OCI-LY7 (cell line): Measurements from ENCODE around the gene SRSF4. TPM values are rescaled to one million over a fixed set of nuclear protein-coding genes. Genes with fewer than 3 reads are reported as not detected.
A peak's percentile ranks its signal among the peaks of the same experiment; 100 is the strongest.

Experiments used
- BruUV-seq: library from RNA; stranded (reverse); fragments of 400-500 nt; replicated peaks from 2 replicates; lab custom pipeline; 2021; lab: Mats Ljungman, UMichigan
- CTCF ChIA-PET: fragments of 300-600 bp; sonication (Branson Sonifier 250); formaldehyde crosslinking; loops from one replicate; lab custom pipeline; 2022; ENCODE audit warnings: antibody characterized with exemption; ENCODE audit not compliant: unreplicated experiment; lab: Charles Lee
- POLR2A ChIA-PET: fragments of 300-600 bp; sonication (Branson Sonifier 250); formaldehyde crosslinking; loops from one replicate; lab custom pipeline; 2022; ENCODE audit warnings: antibody characterized with exemption; lab: Charles Lee
- DNase-seq: peaks from one replicate; pipeline ENCODE4 v3.0.0-alpha.2; 2015; ENCODE audit warnings: low spot score
- H2AFZ ChIP-seq: fragments of 200-600 bp; sonication (generic), shearing (Covaris generic); 2 replicates; pipeline ENCODE4 v1.6.1; 2014; ENCODE audit warnings: mild to moderate bottlenecking, antibody characterized with exemption, low read length, moderate library complexity
- H3K27ac ChIP-seq: fragments of 200-600 bp; sonication (generic); 2 replicates; pipeline ENCODE4 v1.5.1; 2014; ENCODE audit warnings: mixed run types, low read depth, mild to moderate bottlenecking, moderate library complexity, low read length, inconsistent platforms; ENCODE audit not compliant: poor library complexity, severe bottlenecking
- H3K36me3 ChIP-seq: fragments of 200-600 bp; sonication (generic); 2 replicates; pipeline ENCODE4 v1.6.1; 2014; ENCODE audit warnings: mild to moderate bottlenecking, antibody characterized with exemption, low read length, moderate library complexity, mixed read lengths; ENCODE audit not compliant: insufficient read depth
- H3K4me1 ChIP-seq: fragments of 200-600 bp; sonication (generic); 2 replicates; pipeline ENCODE4 v1.5.1; 2014; ENCODE audit warnings: mild to moderate bottlenecking, low read length; ENCODE audit not compliant: insufficient read depth, poor library complexity, severe bottlenecking
- H3K4me2 ChIP-seq: fragments of 200-600 bp; sonication (generic); 2 replicates; pipeline ENCODE4 v1.6.1; 2014; ENCODE audit warnings: mild to moderate bottlenecking, low read length
- H3K4me3 ChIP-seq: fragments of 200-600 bp; sonication (generic); 2 replicates; pipeline ENCODE4 v1.5.1; 2014; ENCODE audit warnings: mild to moderate bottlenecking, low read depth, low read length; ENCODE audit not compliant: poor library complexity, severe bottlenecking
- H3K79me2 ChIP-seq: fragments of 200-600 bp; sonication (generic); 2 replicates; pipeline ENCODE4 v1.6.1; 2016; ENCODE audit warnings: low read depth, mild to moderate bottlenecking, low read length, moderate library complexity, mixed read lengths; ENCODE audit not compliant: insufficient read depth
- H3K9me2 ChIP-seq: fragments of 200-600 bp; sonication (generic); 2 replicates; pipeline ENCODE4 v1.6.1; 2016; ENCODE audit warnings: mild to moderate bottlenecking, low read length, mixed read lengths; ENCODE audit not compliant: insufficient read depth
- H3K9me3 ChIP-seq: fragments of 200-600 bp; sonication (generic); 2 replicates; pipeline ENCODE4 v1.6.1; 2014; ENCODE audit warnings: mild to moderate bottlenecking, mixed run types, low read length, mixed read lengths
- H4K20me1 ChIP-seq: fragments of 200-600 bp; sonication (generic); 2 replicates; pipeline ENCODE4 v1.6.1; 2014; ENCODE audit warnings: mild to moderate bottlenecking, antibody characterized with exemption, low read length, moderate library complexity, mixed read lengths; ENCODE audit not compliant: insufficient read depth
- EZH2phosphoT487 ChIP-seq: fragments of 200-600 bp; sonication (generic); IDR thresholded peaks from 2 replicates; pipeline ENCODE4 v1.6.1; 2018; ENCODE audit warnings: low read depth, borderline replicate concordance, mild to moderate bottlenecking, mixed run types, antibody characterized with exemption, low read length, moderate library complexity, mixed read lengths
- intact Hi-C: fragments of 100-400 bp; cut with micrococcal nuclease; formaldehyde crosslinking; loops from one replicate; pipeline ENCODE4 v1.10.0; 2022; ENCODE audit not compliant: unreplicated experiment
- total RNA-seq, 2 experiments: library from RNA; depleted of rRNA in 1 of 2; stranded (reverse); fragments of >200 nt in 1 of 2; shearing (Covaris generic) in 1 of 2; gene quantifications; 2 replicates each; pipeline ENCODE4 v1.2.3, GENCODE V29; 2014 to 2022
- TF ChIP-seq, protein P1 (sequence below): fragments of 200-600 bp; sonication (generic); conservative IDR thresholded peaks from 2 replicates; pipeline ENCODE4 v1.5.1; 2014; ENCODE audit warnings: mild to moderate bottlenecking, antibody characterized with exemption, low read length, moderate library complexity, mixed read lengths

SRSF4 gene
- total RNA-seq, 2 experiments from 2014 or later: 52.8 to 122 TPM

DNA sequence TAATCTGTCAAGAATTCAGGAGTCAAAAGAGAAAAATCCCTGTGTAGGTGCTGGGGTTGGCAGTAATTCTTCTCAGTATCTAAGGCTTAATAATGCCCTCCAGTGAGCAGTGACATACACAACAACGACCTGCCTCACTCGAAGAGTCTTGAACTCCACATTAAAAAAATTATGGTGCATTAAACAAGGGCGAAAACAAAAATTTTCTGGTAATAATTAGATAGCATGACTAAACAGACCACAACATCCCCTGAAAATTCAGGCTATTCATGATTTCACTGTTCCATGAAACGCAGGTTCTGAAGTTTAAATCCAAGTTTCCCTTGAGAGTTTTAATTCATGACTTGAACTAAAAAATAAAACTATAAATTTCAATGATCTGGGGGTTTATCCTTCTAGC is 5.1 kb downstream of the SRSF4 start:
- CTCF ChIA-PET: no interaction called here
- Histone ChIP-seq H4K20me1 (peaks cover 34% of the 10 kb centered on the region), H3K36me3 (peaks cover 86% of the 10 kb centered on the region)

DNA sequence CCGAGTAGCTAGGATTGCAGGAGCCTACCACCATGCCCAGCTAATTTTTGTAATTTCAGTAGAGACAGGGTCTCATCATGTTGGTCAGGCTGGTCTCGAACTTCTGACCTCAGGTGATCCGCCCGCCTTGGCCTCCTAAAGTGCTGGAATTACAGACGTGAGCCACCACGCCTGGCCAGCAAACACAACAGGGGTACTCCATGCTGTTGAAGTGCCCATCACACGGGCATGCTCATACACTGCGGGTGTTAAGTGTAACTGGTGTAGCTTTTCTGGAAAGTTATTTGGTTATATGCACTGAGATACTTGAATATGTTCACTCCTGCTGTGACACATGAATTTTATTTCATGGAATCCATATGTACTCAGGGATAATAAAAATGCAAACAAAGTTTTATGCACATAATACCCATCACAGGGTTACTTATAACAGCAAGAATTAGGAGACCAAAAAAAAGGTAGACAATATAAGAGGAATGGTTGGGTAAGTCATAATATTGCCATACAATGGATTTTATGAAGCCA is 9.2 kb downstream of the SRSF4 start:
- intact Hi-C loops: no loop called here
- Histone ChIP-seq H3K4me3 (no peak overlapping the region), H3K4me1 (peaks cover 9% of the 10 kb centered on the region), H3K9me3 (peaks cover 3% of the 10 kb centered on the region; the same call in 1 of the 2 replicates), H3K9me2 (no peaks in the 10 kb centered on the region), H2AFZ (no peak overlapping the region), H4K20me1 (peaks cover 41% of the 10 kb centered on the region), H3K36me3 (peaks cover 91% of the 10 kb centered on the region), H3K4me2 (no peak overlapping the region), H3K27ac (no peak overlapping the region), H3K79me2 (peaks cover 100% of the 10 kb centered on the region)
- ChIA-PET CTCF (no interaction called here), POLR2A (interaction anchor here (1.1 kb wide), 1 partner anchor 16 kb away, joined by 3 read pairs; no protein-coding TSS in a partner anchor)
- TF ChIP-seq, protein P1, sequence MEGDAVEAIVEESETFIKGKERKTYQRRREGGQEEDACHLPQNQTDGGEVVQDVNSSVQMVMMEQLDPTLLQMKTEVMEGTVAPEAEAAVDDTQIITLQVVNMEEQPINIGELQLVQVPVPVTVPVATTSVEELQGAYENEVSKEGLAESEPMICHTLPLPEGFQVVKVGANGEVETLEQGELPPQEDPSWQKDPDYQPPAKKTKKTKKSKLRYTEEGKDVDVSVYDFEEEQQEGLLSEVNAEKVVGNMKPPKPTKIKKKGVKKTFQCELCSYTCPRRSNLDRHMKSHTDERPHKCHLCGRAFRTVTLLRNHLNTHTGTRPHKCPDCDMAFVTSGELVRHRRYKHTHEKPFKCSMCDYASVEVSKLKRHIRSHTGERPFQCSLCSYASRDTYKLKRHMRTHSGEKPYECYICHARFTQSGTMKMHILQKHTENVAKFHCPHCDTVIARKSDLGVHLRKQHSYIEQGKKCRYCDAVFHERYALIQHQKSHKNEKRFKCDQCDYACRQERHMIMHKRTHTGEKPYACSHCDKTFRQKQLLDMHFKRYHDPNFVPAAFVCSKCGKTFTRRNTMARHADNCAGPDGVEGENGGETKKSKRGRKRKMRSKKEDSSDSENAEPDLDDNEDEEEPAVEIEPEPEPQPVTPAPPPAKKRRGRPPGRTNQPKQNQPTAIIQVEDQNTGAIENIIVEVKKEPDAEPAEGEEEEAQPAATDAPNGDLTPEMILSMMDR: no peak
- TF ChIP-seq EZH2phosphoT487: no peak
- DNase-seq: no peak
- BruUV-seq: no TSS peak

More for the DNA sequence above, 5.1 kb downstream of the SRSF4 start:
- Histone ChIP-seq H3K9me3 (peaks cover 3% of the 10 kb centered on the region; the same call in 1 of the 2 replicates), H3K27ac (no peak overlapping the region), H3K9me2 (no peaks in the 10 kb centered on the region), H3K4me1 (peaks cover 18% of the 10 kb centered on the region), H3K4me3 (no peak overlapping the region), H2AFZ (no peak overlapping the region), H3K4me2 (no peak overlapping the region), H3K79me2 (peaks cover 100% of the 10 kb centered on the region)
- TF ChIP-seq, protein P1: no peak
- TF ChIP-seq EZH2phosphoT487: no peak
- DNase-seq: no peak
- intact Hi-C loops: no loop called here
- POLR2A ChIA-PET: interaction anchor here (0.7 kb wide), 1 partner anchor 20 kb away, joined by 3 read pairs; no protein-coding TSS in a partner anchor
- TSS peak; percentile 6 for BruUV-seq

DNA sequence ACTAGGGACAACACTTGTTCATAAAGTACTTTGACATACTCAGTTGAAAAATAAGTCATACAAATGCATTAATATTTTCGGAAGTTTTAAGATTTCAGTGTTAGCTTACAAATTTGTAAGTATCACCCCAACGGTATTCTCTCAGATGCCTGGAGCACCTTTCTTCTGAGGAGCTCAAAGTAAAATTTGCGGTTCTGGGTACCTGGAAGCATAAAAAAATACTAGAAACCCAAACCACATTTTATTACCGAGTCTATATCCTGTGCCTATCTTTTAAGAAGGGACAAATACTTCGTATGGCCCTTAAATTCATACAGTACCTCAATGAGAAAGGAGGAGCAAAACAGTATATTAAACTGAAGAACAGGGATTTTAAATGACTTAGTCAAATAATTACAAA is 10.2 kb downstream of the SRSF4 start:
- no peaks in the 10 kb centered on the region for H3K9me2 ChIP-seq
- H3K4me2 ChIP-seq: peak overlapping the region; percentile 1; the same call in 1 of the 2 replicates
- H3K4me1 ChIP-seq: peaks cover 9% of the 10 kb centered on the region
- peaks cover 3% of the 10 kb centered on the region; the same call in 1 of the 2 replicates for H3K9me3 ChIP-seq
- intact Hi-C loops: no loop called here
- POLR2A ChIA-PET: interaction anchor here (2.6 kb wide), 1 partner anchor 10 kb away, joined by 11 read pairs; the partner anchor contains the start of gene SRSF4
- BruUV-seq: TSS peak; percentile 7
- H3K27ac ChIP-seq: no peak overlapping the region
- H4K20me1 ChIP-seq: peaks cover 41% of the 10 kb centered on the region
- H3K36me3 ChIP-seq: peaks cover 91% of the 10 kb centered on the region
- H3K79me2 ChIP-seq: peaks cover 100% of the 10 kb centered on the region
- H2AFZ ChIP-seq: no peak overlapping the region
- DNase-seq: no peak
- H3K4me3 ChIP-seq: no peak overlapping the region
- CTCF ChIA-PET: no interaction called here
- TF ChIP-seq, protein P1: no peak
- no peak for TF ChIP-seq EZH2phosphoT487
